CD8-positive, alpha-beta memory T cell (primary cell): ENCODE results near the gene PDIA4. TPM values are rescaled to one million over a fixed set of nuclear protein-coding genes. Genes with fewer than 3 reads are reported as not detected.
"Not testable (repeated sequence)": the region's sequence is repeated elsewhere in the genome, so short reads cannot be mapped to it uniquely, and the experiment has no call there.

ENCODE experiments used
- CTCF ChIA-PET: fragments of 350-600 bp; sonication (Branson Sonifier 250); formaldehyde crosslinking; loops from one replicate; lab custom pipeline; 2021; ENCODE audit warnings: antibody characterized with exemption; lab: Charles Lee
- POLR2A ChIA-PET: fragments of 350-600 bp; sonication (Branson Sonifier 250); formaldehyde crosslinking; loops from one replicate; lab custom pipeline; 2021; ENCODE audit warnings: antibody characterized with exemption; lab: Charles Lee
- DNase-seq, 5 donors: peaks; one replicate each; pipeline versions ENCODE4 v3.0.0 to v3.0.0-alpha.2; 2020 to 2022; ENCODE audit warnings: mixed read lengths in 1 of 5
- H3K27ac ChIP-seq: one replicate; pipeline ENCODE4 v1.7.0; 2013; ENCODE audit warnings: low read depth, mild to moderate bottlenecking, low read length, moderate library complexity
- H3K27me3 ChIP-seq: 2 replicates; pipeline ENCODE4 v1.7.0; 2013; ENCODE audit warnings: low read length, mild to moderate bottlenecking; ENCODE audit not compliant: insufficient read depth, poor library complexity, severe bottlenecking
- H3K36me3 ChIP-seq: 2 replicates; pipeline ENCODE4 v1.7.0; 2013; ENCODE audit warnings: mild to moderate bottlenecking, low read length, moderate library complexity; ENCODE audit not compliant: insufficient read depth
- H3K4me1 ChIP-seq: 2 replicates; pipeline ENCODE4 v1.7.0; 2013; ENCODE audit warnings: mild to moderate bottlenecking, low read length, moderate library complexity; ENCODE audit not compliant: insufficient read depth
- H3K4me3 ChIP-seq: 2 replicates; pipeline ENCODE4 v1.7.0; 2013; ENCODE audit warnings: mild to moderate bottlenecking, low read length
- H3K9me3 ChIP-seq: 2 replicates; pipeline ENCODE4 v1.7.0; 2013; ENCODE audit warnings: mild to moderate bottlenecking, low read length
- H3K27ac Mint-ChIP-seq, 8 donors: one replicate each; pipeline ENCODE4 v1.8.0; 2020 to 2021; ENCODE audit warnings: mixed read lengths in 8 of 8, mild to moderate bottlenecking in 6 of 8, inconsistent platforms in 3 of 8, moderate library complexity in 3 of 8
- H3K27me3 Mint-ChIP-seq, 2 donors: one replicate each; pipeline ENCODE4 v1.8.0; 2020 to 2021; ENCODE audit warnings: mixed read lengths in 2 of 2, mild to moderate bottlenecking in 1 of 2, moderate library complexity in 1 of 2
- H3K36me3 Mint-ChIP-seq, 3 donors: one replicate each; pipeline ENCODE4 v1.8.0; 2020 to 2021; ENCODE audit warnings: mixed read lengths in 3 of 3, inconsistent platforms in 1 of 3, mild to moderate bottlenecking in 1 of 3
- H3K4me1 Mint-ChIP-seq, 3 donors: one replicate each; pipeline ENCODE4 v1.8.0; 2020 to 2021; ENCODE audit warnings: mixed read lengths in 3 of 3, inconsistent platforms in 1 of 3, mild to moderate bottlenecking in 1 of 3
- H3K4me3 Mint-ChIP-seq, 7 donors: one replicate each; pipeline ENCODE4 v1.8.0; 2020 to 2021; ENCODE audit warnings: mixed read lengths in 7 of 7, mild to moderate bottlenecking in 6 of 7, moderate library complexity in 4 of 7, inconsistent platforms in 2 of 7
- H3K9me3 Mint-ChIP-seq, 5 donors: one replicate each; pipeline ENCODE4 v1.8.0; 2020 to 2022; ENCODE audit warnings: mixed read lengths in 5 of 5, mild to moderate bottlenecking in 3 of 5, moderate library complexity in 2 of 5, inconsistent platforms in 1 of 5
- polyA plus RNA-seq: library from polyadenylated mRNA; unstranded; fragments of 300-500 nt; fragmentation: Illumina TruSeq; gene quantifications from one replicate; pipeline ENCODE4 v1.2.3, GENCODE V29; 2021
- total RNA-seq, 2 experiments: library from RNA; stranded (reverse); gene quantifications; one replicate each; pipeline ENCODE4 v1.2.3, GENCODE V29; 2021

Gene PDIA4
- total and polyA plus RNA-seq, 3 experiments from 2014 or later, result 91.1 to 113 (median 92.1) TPM

DNA sequence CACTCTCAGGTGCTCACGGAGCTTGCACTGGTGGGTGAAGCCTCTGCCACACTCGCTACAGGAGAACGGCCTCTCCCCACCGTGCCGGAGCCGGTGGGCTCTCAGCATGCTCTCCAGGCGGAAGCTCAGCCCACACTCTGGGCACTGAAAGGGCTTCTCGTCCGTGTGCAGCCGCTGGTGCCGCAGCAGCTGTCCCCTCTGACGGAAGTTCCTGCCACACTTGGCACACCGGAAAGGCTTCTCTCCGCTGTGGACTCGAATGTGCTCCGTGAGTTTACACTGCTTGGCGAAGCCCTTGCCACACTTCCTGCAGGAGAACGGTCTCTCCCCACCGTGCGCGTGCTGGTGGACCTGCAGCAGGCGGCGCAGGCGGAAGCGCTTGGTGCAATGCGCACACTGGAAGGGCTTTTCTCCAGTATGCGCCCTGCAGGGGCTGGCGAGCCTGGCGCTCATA, 42.9 kb upstream of the PDIA4 start:
- POLR2A ChIA-PET, result no interaction called here
- no peaks in the 10 kb centered on the region for H3K27me3 ChIP-seq
- Mint-ChIP-seq H3K27ac (no peak overlapping the region), H3K27me3 (no peaks in the 10 kb centered on the region), H3K4me3 (peak overlapping the region in 1 of 7 donors; percentile 69), H3K4me1 (peaks cover 5 to 8% (median 7%) of the 10 kb centered on the region in 3 donors), H3K36me3 (peaks cover 0 to 47% (median 8%) of the 10 kb centered on the region in 3 donors), H3K9me3 (no peaks in the 10 kb centered on the region)
- CTCF ChIA-PET, result interaction anchor here (1.0 to 7.5 kb wide), 3 partner anchors 20 to 67 kb away, joined by 3 to 120 read pairs (median 13); partner anchors contain the start of gene ZNF786
- no peak overlapping the region for H3K4me3 ChIP-seq
- no peak overlapping the region for H3K27ac ChIP-seq
- no peak for DNase-seq
- H3K9me3 ChIP-seq, result no peaks in the 10 kb centered on the region
- H3K36me3 ChIP-seq, result peaks cover 24% of the 10 kb centered on the region
- H3K4me1 ChIP-seq, result peaks cover 5% of the 10 kb centered on the region

DNA sequence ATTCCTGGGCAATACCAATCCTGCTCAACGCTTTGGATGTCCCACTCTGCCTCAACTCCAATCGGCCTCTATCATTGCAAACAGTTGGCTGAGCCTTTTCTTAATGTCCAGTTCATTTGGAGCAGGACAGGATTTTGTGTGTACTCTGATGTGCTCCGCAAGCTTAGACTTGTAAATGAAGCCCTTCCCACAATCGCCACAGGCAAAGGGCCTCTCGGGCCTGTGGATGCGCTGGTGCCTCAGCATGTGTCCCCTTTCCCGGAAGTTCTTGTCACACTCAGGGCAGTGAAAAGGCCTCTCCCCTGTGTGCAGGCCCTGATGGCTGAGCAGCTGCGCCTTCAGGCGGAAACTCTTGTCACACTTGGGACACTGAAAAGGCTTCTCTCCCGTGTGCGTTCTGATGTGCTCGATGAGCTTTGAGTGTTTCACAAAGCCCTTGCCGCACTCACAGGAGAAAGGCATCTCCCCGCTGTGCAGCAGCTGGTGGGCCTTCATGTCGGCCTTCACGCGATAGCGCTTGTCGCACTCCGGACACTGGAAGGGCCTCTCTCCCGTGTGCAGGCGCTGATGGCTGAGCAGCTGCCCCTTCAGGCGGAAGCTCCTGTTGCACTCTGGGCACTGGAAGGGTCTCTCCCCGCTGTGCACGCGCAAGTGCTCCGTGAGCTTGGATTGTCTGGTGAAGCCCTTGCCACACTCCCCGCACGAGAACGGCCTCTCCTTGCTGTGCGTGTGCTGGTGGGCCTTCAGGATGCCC, 42.2 kb upstream of the PDIA4 start:
- Mint-ChIP-seq H3K4me3 (no peak overlapping the region), H3K4me1 (peaks cover 5 to 10% (median 8%) of the 10 kb centered on the region in 3 donors), H3K9me3 (no peaks in the 10 kb centered on the region), H3K27me3 (no peaks in the 10 kb centered on the region), H3K36me3 (peaks cover 0 to 49% (median 8%) of the 10 kb centered on the region in 3 donors), H3K27ac (no peak overlapping the region)
- H3K27ac ChIP-seq, result no peak overlapping the region
- no peaks in the 10 kb centered on the region for H3K27me3 ChIP-seq
- POLR2A ChIA-PET, result no interaction called here
- peaks cover 24% of the 10 kb centered on the region for H3K36me3 ChIP-seq
- no peaks in the 10 kb centered on the region for H3K9me3 ChIP-seq
- CTCF ChIA-PET, result interaction anchor here (0.8 to 7.5 kb wide), 3 partner anchors 20 to 66 kb away, joined by 3 to 120 read pairs (median 3); partner anchors contain the start of gene ZNF786
- DNase-seq, result no peak
- no peak overlapping the region for H3K4me3 ChIP-seq
- peaks cover 5% of the 10 kb centered on the region for H3K4me1 ChIP-seq

DNA sequence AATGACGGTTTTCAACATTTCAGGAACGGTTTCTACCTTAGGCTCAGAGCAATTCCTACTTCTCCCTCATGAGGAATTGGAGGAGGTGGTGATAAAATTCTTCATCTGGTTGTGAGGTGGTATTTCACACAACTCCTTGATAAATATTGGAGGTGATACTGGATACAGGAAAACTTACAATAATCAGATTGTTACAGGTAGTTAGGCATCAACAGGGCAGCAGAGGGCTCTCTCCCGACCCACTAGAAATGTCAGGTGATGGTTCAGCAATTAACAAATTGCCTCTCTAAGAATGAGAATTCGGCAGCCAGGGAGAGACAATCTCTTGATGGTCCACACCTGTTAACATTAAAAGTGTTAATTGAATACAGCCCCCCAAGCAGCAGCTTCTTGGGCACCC, 39.6 kb upstream of the PDIA4 start:
- no peaks in the 10 kb centered on the region for H3K27me3 ChIP-seq
- H3K4me3 ChIP-seq, result no peak overlapping the region
- H3K4me1 ChIP-seq, result peaks cover 5% of the 10 kb centered on the region
- no peak overlapping the region for H3K27ac ChIP-seq
- H3K9me3 ChIP-seq, result no peaks in the 10 kb centered on the region
- ChIA-PET POLR2A (no interaction called here), CTCF (interaction anchor here (7.5 kb wide), 1 partner anchor 64 kb away, joined by 120 read pairs; no protein-coding TSS in a partner anchor)
- peak overlapping the region in 2 of 7 donors; percentile 58 to 59 for H3K4me3 Mint-ChIP-seq
- peaks cover 23% of the 10 kb centered on the region for H3K36me3 ChIP-seq
- H3K27ac Mint-ChIP-seq, result peak overlapping the region in 3 of 8 donors; percentile 7 to 64 (median 33)
- DNase-seq, result no peak
- no peaks in the 10 kb centered on the region for H3K27me3 Mint-ChIP-seq
- no peaks in the 10 kb centered on the region for H3K9me3 Mint-ChIP-seq
- H3K4me1 Mint-ChIP-seq, result peaks cover 6 to 23% (median 7%) of the 10 kb centered on the region in 3 donors
- peaks cover 0 to 36% (median 8%) of the 10 kb centered on the region in 3 donors for H3K36me3 Mint-ChIP-seq

- H3K4me1 ChIP-seq, result no peaks in the 10 kb centered on the region
- Mint-ChIP-seq H3K27ac (peak overlapping the region in 2 of 8 donors; percentile 62 to 81), H3K36me3 (peaks cover 0 to 10% (median 3%) of the 10 kb centered on the region in 3 donors), H3K27me3 (no peaks in the 10 kb centered on the region), H3K9me3 (no peaks in the 10 kb centered on the region), H3K4me3 (peak overlapping the region in 3 of 7 donors; percentile 19 to 39 (median 35)), H3K4me1 (peaks cover 3 to 16% (median 7%) of the 10 kb centered on the region in 3 donors)
- no peaks in the 10 kb centered on the region for H3K27me3 ChIP-seq
- no peak for DNase-seq
- ChIA-PET CTCF (interaction anchor here (7.5 kb wide), 1 partner anchor 59 kb away, joined by 120 read pairs; no protein-coding TSS in a partner anchor), POLR2A (no interaction called here)
- no peak overlapping the region for H3K4me3 ChIP-seq
- no peaks in the 10 kb centered on the region for H3K9me3 ChIP-seq
- H3K27ac ChIP-seq, result no peak overlapping the region
- peaks cover 4% of the 10 kb centered on the region for H3K36me3 ChIP-seq
Measured at GRCh38 chr7:149063476-149063875, 35.2 kb upstream of the PDIA4 start.

GRCh38 chr7:149062217-149062899, 34.1 kb upstream of the PDIA4 start:
- peaks cover 3 to 16% (median 7%) of the 10 kb centered on the region in 3 donors for H3K4me1 Mint-ChIP-seq
- DNase-seq, POLR2A ChIA-PET, H3K9me3 Mint-ChIP-seq, H3K4me1 ChIP-seq, H3K36me3 ChIP-seq, H3K27me3 ChIP-seq, H3K36me3 Mint-ChIP-seq, H3K9me3 ChIP-seq, H3K27ac ChIP-seq, H3K4me3 Mint-ChIP-seq, H3K27me3 Mint-ChIP-seq, H3K4me3 ChIP-seq: not testable (repeated sequence)
- CTCF ChIA-PET, result interaction anchor here (0.8 to 2.4 kb wide), 2 partner anchors 10 to 56 kb away, joined by 4 to 9 read pairs; no protein-coding TSS in a partner anchor
- peak overlapping the region in 1 of 8 donors; percentile 36 for H3K27ac Mint-ChIP-seq

DNA sequence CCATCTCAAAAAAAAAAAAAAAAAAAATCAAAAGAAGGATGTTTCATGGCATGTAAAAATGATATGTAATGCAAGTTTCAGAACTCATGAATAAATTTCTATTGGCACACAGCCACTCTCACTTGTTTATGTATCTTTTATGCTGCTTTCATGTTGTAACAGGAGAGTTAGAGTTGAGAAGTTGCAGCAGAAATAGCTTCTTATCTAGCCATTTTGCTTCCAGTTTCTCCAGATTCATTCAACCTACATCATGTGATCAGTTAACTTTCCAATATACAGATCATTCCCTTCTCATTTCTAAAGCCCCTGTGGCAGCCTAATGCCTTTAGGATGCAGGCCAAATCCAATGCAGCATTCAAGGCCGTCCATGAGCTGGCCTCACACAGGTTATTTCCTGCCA, 31.9 kb upstream of the PDIA4 start:
- DNase-seq, result no peak
- Mint-ChIP-seq H3K27me3 (no peaks in the 10 kb centered on the region), H3K4me1 (peaks cover 1 to 12% (median 5%) of the 10 kb centered on the region in 3 donors), H3K27ac (peak overlapping the region in 1 of 8 donors; percentile 46), H3K4me3 (no peak overlapping the region), H3K9me3 (no peaks in the 10 kb centered on the region), H3K36me3 (peaks cover 0 to 1% (median 0%) of the 10 kb centered on the region in 3 donors)
- Histone ChIP-seq H3K27ac (no peak overlapping the region), H3K36me3 (no peaks in the 10 kb centered on the region), H3K4me3 (no peak overlapping the region), H3K27me3 (no peaks in the 10 kb centered on the region), H3K9me3 (no peaks in the 10 kb centered on the region), H3K4me1 (no peaks in the 10 kb centered on the region)
- CTCF ChIA-PET, result interaction anchor here (1.0 kb wide), 1 partner anchor 55 kb away, joined by 3 read pairs; no protein-coding TSS in a partner anchor
- POLR2A ChIA-PET, result interaction anchor here (0.7 kb wide), 1 partner anchor 73 kb away, joined by 9 read pairs; no protein-coding TSS in a partner anchor

GRCh38 chr7:149053885-149054284, 25.6 kb upstream of the PDIA4 start:
- Mint-ChIP-seq H3K27me3 (peaks cover 0 to 8% of the 10 kb centered on the region in 2 donors), H3K4me3 (no peak overlapping the region), H3K36me3 (no peaks in the 10 kb centered on the region), H3K4me1 (no peaks in the 10 kb centered on the region), H3K9me3 (no peaks in the 10 kb centered on the region), H3K27ac (no peak overlapping the region)
- Histone ChIP-seq H3K4me1 (no peaks in the 10 kb centered on the region), H3K27ac (no peak overlapping the region), H3K4me3 (no peak overlapping the region), H3K27me3 (no peaks in the 10 kb centered on the region), H3K9me3 (no peaks in the 10 kb centered on the region), H3K36me3 (no peaks in the 10 kb centered on the region)
- ChIA-PET CTCF (no interaction called here), POLR2A (no interaction called here)
- DNase-seq, result no peak
